Raji (cell line): ENCODE data around the gene STX16.

ENCODE experiments used
- POLR2A ChIP-seq: IDR thresholded peaks from 2 replicates; pipeline ENCODE4 v1.6.1; 2011; ENCODE audit warnings: low read depth, low read length, control low read depth; ENCODE audit not compliant: insufficient read depth

Gene STX16

DNA sequence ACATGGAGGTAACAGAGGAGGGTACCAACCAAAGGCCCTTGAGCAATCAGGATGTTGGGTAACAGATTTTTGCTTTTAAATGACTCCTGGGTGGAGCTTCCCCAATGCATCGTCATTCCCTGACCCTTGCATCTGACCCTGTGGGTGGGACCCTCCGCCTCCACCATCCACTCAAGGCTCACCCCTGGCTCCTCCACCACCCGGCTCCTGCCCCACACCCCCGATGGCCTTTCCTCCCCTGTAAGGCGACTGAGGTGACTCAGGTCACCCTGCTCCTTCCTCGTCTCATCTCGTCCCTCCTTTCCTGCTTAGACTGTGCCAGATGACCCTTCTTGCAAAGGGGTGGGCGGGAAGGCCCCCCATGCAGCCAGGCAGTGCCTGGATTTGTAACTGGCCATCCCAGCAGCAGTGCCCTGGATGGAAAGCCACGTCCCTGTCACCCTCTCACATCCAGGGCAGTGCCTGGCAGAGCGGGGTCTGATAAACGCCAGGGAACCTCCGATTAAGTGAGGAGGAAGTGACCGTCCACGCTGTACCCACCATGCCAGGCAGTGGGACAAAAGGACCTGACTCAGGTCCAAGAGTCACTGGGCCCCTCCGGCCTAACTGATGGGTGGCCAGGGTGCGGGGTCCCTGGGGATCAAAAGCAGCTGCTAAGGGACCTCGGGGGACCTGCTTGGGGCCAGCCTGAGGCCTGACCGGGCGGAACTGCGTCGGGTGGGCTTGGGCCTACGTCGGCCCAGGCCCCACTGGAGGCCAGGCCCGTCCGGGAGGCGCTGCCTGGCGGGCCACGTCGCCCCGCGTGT is 40.9 kb downstream of the STX16 start:
- TF ChIP-seq POLR2A = no peak

DNA sequence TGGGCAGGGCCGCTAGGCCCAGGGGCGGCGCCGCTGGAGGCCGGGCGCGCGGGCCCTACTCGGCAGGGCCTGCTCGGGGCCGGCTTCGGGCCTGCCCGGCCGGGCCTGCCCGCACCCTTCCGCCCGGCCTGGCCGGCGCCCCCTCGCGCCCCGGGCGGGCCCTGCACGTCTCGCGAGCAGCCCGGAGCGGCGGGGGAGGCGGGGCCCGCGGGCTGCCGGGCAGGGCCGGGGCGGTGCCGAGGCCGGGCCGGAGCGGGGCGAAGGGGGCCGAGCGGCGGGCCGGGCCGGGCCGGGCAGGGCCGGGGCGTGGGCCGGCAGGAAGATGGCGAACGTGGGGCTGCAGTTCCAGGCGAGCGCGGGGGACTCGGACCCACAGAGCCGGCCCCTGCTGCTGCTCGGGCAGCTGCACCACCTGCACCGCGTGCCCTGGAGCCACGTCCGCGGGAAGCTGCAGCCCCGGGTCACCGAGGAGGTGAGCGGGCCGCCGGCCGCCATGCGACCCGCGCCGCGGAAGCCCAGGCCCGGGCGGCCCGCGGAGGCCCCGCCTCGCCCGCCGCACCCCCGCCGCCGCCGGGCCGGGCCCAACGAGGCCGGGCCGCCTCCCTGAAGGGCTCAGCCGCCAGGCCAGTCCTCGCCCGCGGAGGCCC is 41.6 kb downstream of the STX16 start, which contains the start of gene NPEPL1:
Gene NPEPL1 (plus strand): TSS at position 222 of the 647 bp plus-strand sequence. CDS start 101 bp downstream, at position 323.
- TF ChIP-seq POLR2A = no peak

DNA sequence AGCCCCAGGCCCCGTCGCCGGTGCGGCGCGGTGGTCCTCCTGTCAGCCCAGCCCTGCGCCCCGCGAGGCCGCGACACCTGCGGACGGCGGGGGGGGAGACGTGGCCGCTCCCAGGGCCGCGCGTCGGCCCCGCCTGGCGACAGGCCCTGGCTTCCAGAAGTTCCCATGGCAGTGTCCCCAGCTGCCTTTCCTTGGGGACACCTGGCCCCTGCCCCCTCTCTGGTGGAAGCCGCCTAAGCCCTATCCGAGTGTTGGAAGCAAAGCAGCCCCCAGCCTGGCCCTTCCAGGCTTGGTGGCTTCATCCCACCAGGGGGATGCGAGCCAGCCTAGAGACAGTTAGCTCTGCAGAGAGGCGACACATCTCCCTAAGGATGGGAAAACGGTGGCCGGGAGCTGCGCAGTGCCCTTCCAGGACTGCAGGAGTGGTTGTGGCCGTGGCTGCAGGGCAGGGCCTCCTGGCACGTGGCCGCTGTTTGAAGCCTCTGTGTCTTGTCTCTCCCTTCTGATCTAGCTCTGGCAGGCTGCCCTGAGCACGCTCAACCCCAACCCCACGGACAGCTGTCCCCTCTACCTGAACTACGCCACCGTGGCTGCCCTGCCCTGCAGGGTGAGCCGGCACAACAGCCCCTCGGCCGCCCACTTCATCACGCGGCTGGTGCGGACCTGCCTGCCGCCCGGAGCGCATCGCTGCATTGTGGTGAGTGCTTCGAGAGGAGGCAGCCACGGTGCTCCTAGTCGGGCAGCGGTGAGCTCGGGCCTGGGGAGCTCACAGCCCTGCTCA is 42.3 kb downstream of the STX16 start:
- no peak for TF ChIP-seq POLR2A

DNA sequence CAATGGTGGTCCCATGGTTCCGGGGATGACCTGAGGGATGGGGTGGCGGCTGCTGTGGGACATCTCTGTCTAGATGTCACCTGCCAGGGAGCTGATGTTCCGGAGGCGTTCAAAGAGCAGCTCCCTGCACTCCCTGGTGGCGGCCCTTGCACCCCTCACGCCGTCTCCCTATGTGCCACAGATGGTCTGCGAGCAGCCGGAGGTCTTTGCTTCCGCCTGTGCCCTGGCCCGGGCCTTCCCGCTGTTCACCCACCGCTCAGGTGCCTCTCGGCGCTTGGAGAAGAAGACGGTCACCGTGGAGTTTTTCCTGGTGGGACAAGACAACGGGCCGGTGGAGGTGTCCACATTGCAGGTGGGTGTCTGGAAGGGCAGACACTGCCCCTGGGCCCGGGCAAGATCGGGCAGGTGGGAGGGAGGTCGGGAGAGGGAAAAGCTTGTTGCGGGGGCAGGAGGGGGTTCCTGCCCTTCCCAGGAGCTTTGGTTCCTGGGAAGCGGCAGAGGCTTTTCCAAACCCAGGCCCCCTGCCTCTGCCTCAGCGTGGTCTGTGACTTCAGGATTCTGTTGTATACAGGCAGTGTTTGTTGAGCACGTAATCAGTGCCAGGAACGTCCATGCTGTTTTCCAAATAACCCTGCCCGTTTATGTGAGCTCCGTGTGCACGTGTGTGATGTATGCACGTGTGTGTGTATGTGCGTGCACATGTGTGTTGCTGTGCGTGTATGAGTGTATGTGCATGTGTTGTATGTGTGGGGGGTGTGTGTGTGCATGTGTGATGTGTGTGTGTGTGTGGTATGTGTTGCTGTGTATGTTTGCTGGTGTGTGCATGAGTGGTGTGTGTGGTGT is 43.4 kb downstream of the STX16 start:
- no peak for TF ChIP-seq POLR2A

DNA sequence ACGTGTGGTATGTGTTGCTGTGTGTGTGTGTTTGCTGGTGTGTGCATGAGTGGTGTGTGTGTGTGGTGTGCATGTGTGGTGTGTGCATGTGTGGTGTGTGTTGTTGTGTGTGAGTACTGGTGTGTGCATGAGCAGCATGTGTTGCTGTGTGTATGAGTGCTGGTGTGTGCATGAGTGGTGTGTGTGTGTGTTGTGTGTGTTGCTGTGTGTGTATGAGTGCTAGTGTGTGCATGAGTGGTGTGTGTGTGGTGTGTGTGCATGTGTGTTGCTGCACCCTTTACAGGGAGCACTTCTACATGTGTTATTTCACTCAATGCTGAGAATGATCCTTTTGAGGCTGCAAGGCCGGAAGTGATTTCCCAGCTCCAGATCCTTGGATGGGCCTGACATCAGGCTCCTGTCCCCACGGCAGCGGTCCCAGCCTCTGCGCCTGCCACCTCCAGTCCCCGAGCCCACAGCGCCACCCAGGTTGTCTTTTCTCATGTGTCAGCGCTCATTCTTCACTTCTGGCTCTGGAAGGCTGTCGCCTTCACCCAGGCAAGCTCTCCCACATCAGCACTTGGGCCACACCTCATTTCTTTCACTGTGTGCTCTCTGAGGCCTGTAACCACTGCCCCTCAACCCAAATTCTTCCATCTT is 44.1 kb downstream of the STX16 start:
- no peak for TF ChIP-seq POLR2A

DNA sequence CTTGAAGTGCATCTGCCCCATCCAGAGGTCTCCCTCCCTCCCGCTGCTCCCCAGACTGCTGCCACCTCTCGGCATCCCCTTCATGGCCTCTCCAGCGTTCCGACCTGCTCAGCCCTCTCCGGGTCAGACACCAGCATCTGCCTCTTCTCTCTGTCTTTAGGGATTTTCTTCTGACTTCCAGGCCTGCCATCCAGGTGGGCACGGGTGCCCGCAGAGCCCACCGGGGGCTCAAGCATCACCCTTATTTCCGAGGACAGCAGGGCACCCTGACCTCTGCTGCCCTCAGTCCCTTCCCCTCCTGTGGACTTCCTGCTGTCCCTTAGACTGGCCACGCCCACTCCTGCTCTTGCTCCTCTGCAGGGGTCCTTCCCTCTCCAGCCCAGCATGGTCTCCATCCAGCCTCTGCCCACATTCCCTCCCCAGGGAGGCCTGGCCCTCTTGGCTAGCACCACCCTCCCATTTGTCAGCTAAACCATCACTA is 44.9 kb downstream of the STX16 start:
- TF ChIP-seq POLR2A = no peak

DNA sequence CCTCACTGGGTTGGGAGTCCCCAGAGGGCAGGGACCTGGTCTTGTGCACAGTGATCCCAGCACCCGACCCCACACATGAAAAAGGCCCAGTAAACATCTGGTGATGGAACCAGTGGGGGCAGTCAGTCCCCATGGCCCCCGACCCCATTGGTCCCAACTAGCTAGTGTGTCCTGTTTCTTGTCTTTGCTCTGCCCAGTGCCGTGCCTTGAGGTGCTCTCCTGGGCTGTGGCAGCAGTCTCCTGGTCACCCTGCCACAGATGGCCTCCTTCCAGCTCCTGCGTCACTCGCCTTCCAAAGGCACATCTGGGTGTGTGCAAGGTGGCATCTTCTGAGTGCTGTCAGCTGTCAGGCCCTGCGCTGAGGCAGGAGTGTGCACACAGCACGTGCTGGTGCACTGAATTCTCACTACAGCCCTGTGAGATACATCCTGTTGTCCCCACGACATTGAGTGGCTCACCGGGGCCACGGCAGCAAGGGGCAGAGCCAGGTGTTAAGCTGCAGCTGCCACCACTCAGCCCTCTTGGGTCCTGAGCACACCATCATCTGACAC is 45.4 kb downstream of the STX16 start:
- no peak for TF ChIP-seq POLR2A

DNA sequence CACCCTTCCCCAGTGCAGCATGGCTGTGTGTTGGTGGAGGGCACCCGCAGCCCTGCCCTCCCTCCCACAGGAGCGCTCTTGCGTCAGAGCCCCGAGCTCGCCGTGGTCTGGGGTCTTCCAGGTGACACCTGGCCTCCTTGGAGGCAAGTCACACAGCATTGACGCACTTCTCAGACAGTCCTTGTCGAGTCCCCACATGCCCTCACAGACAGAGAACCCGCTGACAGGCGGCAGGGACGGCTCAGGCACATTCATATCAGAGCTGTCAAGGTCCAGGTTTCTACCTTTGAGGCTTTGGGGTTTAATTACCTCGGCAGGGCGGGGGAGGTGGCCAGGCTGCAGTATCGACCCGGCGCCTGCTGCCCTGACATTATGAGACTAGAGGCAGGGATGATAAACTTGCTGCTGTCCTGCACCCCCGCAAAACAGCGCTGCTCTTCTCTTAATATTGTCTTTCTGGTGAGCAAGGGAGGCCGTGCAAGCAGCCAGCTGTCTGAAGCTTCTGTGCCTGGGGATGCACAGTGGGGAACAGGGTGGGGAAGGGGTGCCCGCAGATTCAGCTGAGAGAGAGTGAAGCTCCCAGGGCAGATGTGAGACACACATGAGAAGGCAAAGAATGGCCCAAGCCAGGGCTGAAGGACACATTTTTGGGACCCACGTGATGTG is 46.3 kb downstream of the STX16 start:
- TF ChIP-seq POLR2A = no peak

DNA sequence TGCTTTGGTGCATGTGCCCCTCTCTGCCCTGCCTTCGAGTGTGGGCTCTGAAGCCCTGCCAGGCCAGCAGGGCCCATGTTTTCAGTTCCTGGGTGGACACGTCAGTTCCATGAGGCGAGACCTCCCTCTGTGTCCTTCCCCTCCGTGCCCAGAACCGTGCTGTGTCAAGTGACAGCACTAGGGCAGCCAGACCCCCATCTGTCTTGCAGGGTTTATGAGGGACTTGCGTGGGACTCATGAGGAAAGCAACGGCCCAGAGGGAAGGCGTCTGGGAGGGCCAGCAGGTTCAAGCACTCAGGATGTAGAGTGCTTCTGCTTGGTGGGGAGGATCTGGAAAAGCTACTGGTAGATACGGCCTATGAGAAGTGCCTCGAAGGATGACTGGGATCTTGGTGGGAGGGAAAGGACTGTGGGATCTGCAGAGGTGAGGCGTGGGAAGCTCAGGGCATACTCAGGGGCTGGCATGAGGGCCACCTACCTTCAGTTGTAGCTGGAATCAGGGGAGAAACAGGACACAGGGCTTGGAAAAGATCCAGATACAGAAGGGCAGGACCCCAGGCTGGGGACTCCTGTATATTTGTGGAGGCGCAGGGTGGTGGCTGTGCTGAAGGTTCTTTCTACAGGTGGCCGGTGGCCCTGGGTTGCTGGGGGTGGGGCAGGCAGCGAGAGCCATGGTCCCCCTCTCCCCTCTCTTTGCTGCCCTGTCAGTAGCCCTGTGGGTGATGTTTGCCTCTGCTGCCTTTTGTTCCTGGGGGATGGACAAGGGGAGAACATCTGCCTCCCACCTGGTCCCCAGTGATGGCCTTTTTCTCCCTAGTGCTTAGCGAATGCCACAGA is 47.0 kb downstream of the STX16 start:
- TF ChIP-seq POLR2A = no peak

DNA sequence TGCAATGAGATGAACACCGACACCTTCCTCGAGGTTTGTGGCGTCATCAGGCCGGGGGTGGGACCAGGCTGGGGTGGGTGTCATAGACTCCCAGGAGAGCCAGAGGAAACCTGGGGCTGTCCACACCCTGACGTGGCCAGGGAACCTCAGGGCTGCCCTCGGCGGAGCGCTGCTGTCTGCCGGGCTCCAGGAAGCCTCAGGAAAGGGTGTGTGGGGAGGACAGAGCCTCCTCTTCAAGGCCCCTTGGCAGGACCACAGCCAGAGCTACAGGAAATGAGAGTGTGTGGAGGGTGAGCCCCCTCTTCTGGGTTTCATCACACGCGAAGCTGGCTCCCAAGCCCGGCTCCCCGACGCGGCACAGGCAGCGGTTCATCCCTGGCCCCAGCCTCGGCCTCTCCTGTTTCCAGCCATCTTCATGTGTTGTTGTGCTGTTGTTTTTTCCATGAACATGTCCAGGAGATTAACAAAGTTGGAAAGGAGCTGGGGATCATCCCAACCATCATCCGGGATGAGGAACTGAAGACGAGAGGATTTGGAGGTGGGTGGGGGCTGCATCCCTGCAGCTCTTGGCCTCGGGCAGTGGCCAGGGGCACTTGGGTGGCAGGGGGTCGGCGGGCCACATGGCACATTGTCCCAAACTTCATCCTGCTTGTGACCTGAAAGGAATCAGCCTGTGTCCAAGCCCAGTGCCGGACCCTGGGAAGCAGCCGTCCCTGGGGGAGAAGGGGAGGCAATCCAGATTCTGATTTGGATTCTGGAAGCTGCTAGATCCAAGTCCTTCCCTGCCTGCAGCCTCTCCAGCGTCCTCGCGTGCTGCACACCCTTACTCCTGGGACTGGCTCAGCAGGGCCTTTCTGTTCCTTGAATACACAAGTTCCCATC is 47.9 kb downstream of the STX16 start:
- no peak for TF ChIP-seq POLR2A

DNA sequence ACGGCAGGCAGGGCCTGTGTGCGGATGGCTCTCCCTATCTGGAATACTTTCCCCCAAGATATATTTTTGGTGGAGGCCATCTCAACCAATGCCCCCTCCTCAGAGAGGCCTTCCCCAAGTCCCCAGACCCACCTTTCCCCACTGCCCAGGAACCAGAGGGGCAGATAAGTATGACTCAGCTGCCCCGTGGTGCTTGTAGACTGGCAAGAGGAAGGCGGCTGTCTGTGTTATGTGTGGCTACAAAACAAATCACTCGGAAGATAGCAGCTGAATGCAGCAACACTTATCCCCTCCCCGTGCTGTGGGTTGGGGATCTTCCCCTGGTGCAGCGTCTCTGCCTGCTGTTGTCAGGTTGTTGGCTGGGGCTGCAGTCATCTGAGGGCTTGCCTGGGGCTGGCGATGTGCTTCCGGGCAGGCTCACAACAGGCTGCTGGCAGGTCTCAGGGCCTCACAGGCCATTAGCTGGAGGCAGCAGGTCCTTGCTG is 48.6 kb downstream of the STX16 start:
- no peak for TF ChIP-seq POLR2A
